NCI-H1930 (cell line): ENCODE results near the gene PPM1H.

Experiments
- DNase-seq, 2 experiments: peaks; one replicate each; lab custom pipeline; 2025; lab: John Stamatoyannopoulos, UW

Gene PPM1H

DNA sequence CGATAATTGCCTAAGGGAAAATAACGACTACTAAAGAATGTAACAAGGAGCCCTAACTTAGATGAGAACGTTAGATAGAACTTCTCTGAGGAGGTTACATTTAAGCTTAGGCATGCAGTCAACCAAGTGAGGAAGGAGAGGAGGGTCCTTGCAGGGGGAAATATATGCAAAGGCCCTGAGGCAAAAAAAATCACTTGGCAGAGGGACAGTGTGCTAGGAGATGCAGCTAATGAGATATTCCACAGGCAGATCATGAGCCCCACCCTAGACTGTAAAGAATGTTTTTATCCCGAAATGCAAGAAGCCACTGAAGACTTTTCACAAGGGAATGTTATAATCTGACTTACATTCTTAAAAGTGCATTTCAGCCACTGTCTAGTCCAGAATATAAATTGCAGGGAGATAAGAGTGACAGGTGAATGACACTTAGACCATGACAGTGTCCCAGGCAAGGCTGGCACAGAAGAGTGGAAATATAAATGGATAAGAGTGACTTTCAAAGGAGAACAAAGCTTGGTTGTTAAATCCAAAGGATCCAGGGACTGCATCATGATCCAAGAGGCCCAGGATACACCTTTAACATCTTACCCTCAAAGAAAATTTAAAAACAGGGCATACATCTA lies 61.0 kb downstream of the PPM1H start:
- no peak for DNase-seq

DNA sequence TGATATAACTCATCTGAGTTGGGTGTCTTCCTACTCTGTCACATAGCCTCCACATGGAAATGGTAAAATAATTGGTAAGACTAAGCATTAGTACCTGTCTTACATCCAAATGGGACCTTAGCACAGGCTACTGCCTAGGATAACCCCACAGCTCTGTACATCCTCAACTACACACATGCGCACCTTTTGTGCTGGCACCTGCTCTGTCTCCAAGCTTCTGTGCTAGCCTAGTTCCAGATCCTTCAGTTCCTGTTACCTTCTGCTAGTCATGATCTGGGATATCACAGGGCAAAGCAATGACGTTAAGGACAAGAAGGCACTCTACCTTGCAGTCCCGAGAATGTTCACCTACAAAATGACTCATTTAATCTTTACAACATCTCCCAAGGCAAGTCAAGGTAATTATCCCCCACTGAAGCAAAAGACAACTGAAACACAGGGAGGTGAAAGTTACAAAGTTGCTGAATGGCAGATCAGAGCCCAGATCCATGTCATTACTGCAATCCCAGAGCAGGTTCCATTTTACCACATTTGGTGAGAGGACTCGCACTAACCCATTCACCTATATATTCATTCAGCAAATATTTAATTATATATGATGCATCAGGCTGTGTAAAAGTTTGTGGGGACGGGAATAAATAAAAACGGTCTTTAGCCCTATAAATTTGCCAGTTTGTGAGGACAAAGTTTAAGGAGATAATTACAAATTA lies 61.7 kb downstream of the PPM1H start:
- DNase-seq: no peak

DNA sequence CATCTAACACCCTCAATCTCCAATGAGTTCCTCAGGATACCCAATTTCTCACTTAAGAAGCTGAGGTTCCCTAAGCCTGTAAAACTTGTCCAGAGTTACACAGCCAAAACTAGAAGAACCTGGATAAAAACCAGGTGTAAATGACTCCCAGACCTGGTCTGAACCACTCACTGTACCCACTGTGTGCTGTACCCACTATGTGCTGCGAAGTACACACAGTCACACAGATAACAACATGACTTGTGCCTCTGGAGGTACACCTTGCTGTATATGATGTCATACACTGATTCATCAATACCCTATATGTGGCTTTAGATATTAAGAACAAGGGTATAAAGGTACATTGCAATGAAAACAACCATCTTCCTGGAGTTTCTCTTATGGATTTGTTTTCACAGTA lies 66.1 kb downstream of the PPM1H start:
- DNase-seq: no peak

DNA sequence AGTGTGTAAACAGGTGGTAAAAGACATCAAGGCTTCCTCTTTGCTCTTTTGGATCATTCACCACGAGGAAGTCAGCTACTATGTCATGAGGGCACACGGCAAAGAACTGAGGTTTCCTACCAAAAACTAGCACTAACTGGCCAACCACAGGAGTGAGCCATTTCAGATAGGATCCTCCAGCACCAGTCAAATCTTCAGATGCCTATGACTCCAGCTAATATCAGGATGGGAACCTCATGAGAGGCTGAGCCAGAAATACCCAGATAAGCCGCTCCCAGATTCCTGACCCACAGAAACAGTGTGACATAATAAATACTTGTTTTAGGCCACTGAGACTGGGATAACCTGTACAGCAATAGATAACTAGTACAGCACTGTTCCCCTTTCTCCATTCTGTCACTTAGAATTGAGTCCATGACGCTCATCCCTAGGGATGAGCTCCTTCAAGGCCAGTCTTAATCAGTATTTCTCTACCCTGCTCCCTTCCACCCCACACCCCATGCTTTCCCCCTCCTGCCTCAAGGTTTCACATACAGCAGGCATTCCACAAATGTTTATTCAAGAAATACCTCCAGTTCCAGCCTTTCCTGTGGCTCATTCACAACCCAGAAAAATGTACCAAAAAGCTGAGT lies 68.4 kb downstream of the PPM1H start:
- no peak for DNase-seq

DNA sequence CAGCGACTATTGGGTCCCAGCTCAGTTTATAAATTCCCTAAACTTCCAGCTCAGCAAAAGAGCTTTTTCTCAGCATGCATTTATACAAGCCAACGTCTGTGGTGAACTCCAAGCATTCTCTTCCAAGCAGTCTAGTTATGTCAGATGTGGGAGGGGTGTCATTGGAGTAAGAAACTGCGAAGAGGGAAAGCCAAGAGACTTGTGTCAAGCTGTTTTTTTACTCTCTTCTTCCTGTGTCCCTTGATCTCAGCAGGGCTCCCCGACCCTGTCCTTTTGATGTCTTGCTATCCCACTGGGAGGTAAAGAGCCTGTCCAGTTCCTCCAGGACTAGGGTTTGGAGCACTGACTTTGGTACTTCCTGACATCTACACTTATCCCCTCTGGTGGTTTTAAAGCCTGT lies 69.0 kb downstream of the PPM1H start:
- DNase-seq: no peak

DNA sequence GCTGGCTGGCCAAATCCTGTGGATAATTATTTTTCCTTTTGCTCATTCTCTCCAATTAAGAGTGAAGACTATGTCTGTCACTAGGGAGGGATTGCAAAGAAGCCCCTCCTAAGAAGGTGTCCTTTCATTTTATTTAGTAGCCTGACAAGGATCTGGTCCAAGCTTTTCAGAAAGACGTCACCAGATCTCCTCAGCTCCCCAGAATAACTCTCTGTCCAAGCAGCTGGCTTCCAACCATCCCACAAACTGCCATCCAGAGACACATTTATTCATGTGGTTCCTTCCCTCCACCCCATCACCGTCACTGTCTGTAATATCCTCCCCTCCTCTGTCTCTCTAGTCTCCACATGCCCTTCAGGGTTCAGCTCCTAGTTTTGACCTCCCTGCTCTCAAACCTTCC lies 69.9 kb downstream of the PPM1H start:
- no peak for DNase-seq

DNA sequence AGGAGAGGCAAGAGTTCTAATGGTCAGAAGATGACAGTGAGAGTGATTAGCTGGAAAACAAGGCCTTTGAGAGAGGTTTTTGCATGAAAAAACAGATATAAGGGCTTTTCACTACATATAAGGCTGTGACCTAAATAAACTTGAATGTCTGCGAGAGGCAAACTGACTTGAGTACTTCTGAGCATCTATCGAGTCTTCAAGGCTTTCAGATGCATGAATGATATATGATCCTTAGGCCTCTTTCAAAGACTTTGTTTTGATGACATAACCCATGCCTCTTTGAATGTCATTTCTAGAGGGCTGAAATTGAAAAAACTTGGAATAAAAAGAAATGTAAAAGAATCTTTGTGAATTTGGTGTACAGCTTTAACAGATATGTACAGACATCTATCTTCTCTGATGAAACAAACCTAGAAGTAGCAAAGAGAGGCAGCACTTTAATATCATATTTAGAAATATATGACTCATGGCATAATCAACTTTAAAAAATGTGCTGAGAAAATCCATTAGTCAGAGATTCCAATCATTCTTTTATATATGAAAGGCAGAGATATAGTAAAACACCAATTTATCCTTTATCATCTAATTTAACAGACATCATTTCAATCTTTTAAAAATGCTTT lies 72.6 kb downstream of the PPM1H start:
- no peak for DNase-seq

DNA sequence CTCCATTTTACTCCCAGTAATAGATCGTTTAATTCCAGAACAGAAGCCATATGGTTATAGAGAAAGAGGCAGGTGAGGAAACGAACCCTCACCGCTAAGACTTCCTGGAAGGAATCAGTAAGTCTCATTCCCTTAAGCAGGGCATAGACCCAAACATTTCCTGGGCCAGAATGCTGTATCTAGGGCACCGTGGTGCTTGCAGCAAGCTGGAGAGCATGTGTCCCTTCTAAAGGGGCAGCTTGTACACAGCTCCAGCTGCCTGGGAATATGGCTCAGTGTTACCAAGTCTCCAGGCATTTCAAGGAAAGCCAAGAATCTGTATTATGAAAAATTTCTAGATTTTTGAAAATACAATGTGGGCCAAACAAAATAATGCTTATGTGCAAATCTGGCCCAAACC lies 73.4 kb downstream of the PPM1H start:
- DNase-seq: no peak

DNA sequence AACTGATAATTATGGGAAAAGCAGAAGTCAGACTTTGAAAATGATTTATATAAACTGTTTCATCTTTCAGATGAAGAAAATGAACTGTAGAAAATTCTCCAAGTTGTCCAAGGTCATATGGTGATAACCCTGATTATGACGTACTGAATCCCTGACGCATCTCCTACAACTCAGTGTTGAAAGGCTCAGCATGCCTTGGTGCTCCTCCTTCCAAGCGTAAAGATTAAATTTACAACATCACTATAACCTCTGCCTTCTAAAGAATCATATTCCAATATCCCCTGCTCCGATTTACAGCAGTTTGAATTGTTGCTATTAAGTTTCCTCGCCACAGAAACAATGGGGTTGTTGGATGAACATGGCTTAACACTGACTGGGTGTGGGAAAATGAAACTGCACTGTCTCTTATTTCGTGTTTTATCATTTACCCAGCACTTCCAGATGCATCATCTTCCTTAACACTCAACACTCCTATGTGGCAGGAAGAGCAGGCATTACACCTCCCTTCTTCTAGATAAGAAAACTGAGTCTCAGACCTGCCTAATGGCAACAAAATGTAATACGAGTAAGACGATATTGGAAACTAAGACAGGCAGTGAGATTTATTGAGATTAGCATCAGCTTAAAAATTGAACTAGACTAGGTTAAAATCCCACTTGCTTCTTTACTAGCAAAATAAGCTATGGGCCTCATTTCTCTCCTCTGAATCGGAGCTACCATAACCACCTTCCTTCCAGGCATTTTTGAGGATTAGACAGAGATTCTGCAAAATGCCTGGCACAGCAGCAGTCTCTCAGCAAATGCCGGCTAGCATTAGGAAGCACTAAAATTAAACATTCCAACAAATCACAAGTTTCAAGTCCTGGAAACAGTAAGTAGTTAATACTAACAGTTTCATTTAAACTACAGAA lies 74.2 kb downstream of the PPM1H start:
- DNase-seq: no peak

DNA sequence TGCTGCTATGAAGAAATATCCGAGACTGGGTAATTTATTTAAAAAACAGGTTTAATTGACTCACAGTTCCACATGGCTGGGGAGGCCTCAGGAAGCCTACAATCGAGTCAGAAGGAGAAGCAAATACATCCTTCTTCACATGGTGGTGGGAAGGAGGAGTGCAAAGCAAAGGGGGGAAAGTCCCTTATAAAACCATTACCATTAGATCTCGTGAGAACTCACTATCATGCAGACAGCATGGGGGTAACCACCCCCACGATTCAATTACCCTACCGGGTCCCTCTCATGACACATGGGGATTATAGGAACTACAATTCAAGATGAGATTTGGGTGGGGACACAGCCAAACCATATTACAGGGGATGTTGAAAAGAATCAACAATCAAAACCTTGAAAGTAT lies 74.9 kb downstream of the PPM1H start:
- DNase-seq: no peak

DNA sequence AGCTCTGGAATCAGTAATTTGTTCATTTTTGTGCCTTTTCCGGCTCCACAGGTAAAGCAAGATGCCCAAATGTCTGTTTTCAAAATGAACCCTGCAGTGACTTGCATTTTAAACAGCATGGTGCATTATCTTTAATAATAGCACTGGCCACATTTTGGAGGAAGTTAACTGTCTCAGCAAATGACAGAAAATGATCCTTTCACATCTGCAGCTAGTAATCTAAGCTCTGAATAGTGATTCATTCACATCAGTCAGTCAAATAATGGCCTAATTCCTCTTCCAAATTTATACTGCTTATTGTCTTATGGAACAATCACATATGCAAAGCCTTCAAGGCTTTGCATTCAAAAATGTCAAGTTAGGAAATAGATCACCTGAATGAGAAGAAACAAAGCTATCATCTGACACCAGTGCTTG lies 75.6 kb downstream of the PPM1H start:
- DNase-seq: peak in 1 of 2 experiments; percentile 5

DNA sequence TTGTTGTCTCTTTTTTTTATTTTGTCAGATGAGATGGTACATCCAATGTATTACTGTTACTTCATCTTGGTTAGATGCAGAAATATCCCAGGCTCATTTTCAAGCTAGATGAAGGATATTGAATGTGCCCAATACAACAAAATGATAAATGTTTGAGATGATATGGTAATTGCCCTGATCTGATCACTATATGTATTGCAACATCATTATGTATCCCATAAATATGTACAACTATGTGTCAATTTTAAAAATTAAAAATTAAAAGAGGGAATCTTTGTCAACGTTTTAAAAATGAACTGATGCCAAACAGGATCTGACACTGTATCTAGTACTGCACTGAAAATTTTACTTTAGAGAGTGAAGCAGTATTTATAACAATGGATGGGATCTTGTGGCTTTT lies 78.5 kb downstream of the PPM1H start:
- no peak for DNase-seq

DNA sequence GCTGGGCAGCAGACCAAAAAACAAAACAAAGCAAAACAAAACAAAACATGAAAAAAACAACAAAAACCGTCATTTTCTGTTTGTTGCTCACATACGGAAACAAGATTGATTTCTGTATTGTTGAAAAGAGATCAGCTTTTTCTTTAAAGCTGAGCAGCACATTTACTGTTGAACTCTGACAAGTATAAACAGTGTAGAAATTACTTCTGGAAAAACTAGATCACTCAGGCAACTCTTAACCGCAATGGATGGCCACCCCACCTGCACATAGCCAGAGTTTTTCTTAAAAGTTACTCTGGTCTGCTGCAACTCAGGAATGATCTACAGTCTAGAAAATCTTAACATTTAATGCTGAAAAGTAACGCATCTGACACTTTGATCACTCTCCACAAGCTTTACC lies 80.9 kb downstream of the PPM1H start:
- DNase-seq: no peak

DNA sequence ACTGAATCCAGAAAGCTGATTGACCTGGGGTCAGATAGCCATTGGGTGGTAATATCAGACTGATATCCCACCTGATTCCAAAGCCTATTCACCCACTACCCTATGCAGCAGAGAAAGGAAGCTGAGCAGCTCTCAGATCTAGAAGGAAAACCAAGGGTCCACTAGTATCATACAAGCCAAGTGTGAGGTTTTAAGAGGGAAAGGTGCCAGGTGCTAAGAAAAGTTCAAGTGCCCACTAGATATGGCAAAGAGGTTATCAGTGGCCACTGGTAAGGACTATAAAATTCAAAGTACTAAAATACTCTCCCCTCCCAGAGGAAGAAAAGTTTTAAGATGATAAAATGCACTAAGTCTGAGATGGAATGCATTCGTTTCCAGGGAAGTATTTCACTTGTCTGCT lies 85.6 kb downstream of the PPM1H start:
- DNase-seq: no peak

DNA sequence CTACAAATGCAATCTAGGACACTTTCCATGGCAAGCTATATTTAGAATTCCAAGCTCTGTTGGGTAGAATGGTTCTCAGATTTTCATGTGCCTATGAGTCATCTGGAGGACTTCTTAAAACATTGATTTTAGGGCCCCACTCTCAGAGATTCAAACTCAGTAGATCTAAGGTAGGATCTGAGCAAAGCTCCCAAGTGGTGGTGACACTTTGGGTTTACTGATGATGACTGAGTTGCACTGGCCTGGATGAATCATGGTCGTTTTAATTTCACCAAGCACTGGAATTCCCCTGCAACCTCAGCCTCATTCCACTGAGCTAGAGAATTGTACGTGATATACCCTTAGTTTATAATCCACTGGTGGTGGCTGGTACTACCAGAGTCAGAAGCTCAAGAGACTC lies 86.5 kb downstream of the PPM1H start:
- DNase-seq: no peak

DNA sequence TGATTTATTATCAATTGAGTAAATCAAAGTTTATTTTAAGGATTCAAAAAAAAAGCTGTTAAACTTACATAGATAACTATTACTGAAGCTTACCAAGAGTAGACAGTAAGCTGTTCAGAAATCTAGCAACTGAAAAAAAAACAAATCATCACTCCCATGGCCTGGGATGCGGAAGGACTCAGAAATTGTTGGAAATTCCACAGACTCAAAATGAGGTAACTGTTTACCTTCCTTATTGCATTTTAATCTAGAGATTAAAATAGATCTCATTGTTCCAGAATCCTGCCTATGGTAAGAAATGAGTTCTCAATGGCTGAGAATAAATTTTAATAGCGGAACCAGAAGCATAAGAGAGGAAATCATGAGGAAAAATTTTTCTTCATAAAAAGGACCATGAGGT lies 87.2 kb downstream of the PPM1H start:
- DNase-seq: no peak

DNA sequence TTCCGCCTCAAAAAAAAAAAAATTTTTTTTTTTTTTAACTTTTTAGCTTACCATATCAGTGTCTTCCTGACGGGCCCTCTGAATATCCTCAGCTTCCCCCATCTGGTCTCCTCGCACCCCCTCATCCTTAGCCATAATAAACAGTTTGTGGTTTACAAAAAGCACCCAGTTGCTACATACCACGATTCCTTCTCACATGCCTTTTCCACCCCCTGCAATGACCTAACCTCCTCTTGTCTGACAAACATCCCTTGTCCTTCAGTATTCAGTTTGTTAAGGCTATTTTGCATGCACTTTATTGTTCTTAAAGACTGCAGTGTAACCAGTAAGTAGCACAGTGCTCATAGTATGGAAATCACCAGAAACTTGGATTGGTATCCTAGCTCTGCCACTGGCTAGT lies 88.5 kb downstream of the PPM1H start:
- DNase-seq: no peak

DNA sequence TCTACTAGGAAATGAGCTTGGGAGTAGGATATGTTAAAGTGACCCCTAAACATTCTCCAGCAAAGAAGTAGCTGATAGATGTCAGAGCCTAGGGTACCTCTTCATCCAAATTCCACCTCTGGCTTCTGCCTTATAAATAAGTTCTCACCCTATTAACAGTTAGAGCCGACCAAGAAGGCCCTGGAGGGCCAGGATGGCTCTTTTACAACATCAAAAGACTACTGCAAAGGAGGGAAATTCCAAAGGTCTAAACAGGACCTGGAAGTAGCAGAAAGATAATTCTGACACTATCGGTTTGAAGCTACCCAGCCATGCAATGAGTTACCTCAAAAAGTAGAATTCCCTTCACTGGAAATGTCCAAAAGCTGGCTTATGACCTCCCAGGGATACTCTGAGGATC lies 90.0 kb downstream of the PPM1H start:
- DNase-seq: no peak

DNA sequence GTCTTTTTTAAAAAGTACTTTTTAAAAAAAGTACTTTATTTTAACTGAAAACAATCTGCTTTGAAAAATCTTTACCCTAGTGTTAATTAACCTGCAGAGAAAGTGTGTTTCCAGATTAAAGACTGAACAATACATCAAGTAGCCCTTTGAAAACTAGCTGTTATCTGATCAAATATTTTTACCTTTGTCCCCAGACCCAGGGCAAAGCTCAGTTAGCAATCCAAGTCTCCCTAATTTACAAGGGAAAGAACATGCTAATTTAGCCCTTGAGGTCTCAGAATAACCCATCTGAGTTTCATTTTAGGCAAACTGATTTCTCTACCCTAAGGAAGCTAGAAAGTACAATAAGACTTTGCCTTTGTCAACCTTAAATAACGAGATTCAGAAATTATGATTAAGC lies 91.2 kb downstream of the PPM1H start:
- no peak for DNase-seq

DNA sequence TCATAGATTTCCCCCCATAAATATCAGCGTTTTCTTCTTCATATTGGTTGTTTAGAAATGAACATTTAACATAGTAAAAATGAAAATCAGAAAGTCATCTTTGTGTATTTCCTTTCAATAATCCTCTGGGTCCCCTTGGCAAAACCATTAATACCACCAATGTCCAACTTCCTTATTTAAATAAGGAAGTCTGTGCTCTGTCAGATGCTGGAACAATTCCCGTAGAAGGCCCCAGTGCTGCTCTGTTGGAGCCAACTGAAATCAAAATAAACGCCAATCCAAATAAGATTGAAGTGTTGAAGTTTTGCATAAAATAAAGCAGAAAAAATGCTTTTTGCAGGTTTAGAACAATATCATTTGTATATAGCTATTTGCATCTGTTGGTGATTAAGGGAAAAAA lies 93.1 kb downstream of the PPM1H start:
- DNase-seq: no peak

DNA sequence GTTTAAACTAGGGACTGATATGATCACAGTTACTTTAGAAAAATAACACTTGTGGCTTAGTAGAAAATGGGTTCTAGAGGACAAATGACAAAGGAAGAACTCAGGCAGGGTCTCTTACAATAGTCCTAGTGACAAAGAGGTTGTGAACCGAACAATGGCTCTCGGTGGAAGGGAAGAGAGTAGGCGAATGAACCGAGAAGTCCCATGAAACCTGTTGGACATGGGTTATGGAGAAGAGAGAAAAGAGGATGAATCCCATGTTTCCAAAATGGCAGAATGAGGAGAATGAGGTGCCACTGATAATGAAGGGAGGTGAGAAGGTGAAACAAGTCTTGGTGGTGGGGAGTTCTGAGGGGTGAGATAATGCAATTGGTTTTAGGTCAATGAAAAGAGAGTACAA lies 94.1 kb downstream of the PPM1H start:
- DNase-seq: no peak
